Tibial nerve (tissue), 4 donors: ENCODE measurements around the gene ANKRD28. TPM values are rescaled to one million over a fixed set of nuclear protein-coding genes. Genes with fewer than 3 reads are reported as not detected.
"Not testable (repeated sequence)": the region's sequence is repeated elsewhere in the genome, so short reads cannot be mapped to it uniquely, and the experiment has no call there.

ENCODE experiments used
- DNase-seq, 2 donors: peaks; one replicate each; pipeline ENCODE4 v3.0.0-alpha.2; 2019; ENCODE audit warnings: low spot score in 2 of 2
- H3K27ac ChIP-seq, 4 donors: fragments of 200-600 bp; sonication (generic) in 3 of 4; one replicate each; pipeline ENCODE4 v1.5.1; 2017 to 2019; ENCODE audit warnings: mild to moderate bottlenecking in 1 of 4
- H3K27me3 ChIP-seq, 2 donors: fragments of 200-600 bp; sonication (generic) in 1 of 2; one replicate each; pipeline versions ENCODE4 v1.5.1 to v1.6.0; 2017 to 2019
- H3K36me3 ChIP-seq, 3 donors: fragments of 200-600 bp; sonication (generic); one replicate each; pipeline ENCODE4 v1.5.1; 2018 to 2019
- H3K4me1 ChIP-seq, 4 donors: fragments of 200-600 bp; sonication (generic) in 3 of 4; one replicate each; pipeline ENCODE4 v1.5.1; 2017 to 2019
- H3K4me3 ChIP-seq, 4 donors: fragments of 200-600 bp; sonication (generic) in 3 of 4; one replicate each; pipeline ENCODE4 v1.5.1; 2017 to 2019; ENCODE audit warnings: mild to moderate bottlenecking in 1 of 4, moderate library complexity in 1 of 4
- H3K9me3 ChIP-seq, 4 donors: fragments of 200-600 bp; sonication (generic) in 3 of 4; one replicate each; pipeline ENCODE4 v1.5.1; 2017 to 2019
- EP300 ChIP-seq, 2 donors: sonication (generic); formaldehyde crosslinking; IDR thresholded peaks; one replicate each; pipeline ENCODE4 v1.6.1; 2017; ENCODE audit warnings: antibody characterized with exemption in 2 of 2, mild to moderate bottlenecking in 1 of 2
- POLR2A ChIP-seq, 2 donors: fragments of 450-650 bp; IDR thresholded peaks; one replicate each; pipeline ENCODE4 v1.6.1; 2017; ENCODE audit warnings: antibody characterized with exemption in 2 of 2, mild to moderate bottlenecking in 2 of 2, moderate library complexity in 2 of 2
- WGBS, 2 donors: methylation state at CpG; one replicate each; pipeline ENCODE4 v1.1.5; 2018; 5-methylcytosine and 5-hydroxymethylcytosine counted together
- total RNA-seq, 4 donors: library from RNA; depleted of rRNA; stranded (reverse); fragments of >200 nt; gene quantifications; one replicate each; pipeline ENCODE4 v1.1.0, GENCODE V29; 2016
- TF ChIP-seq, protein P1 (sequence below), 5 experiments: fragments of 200-600 bp in 3 of 5; fragments of 450-650 bp in 2 of 5; sonication (generic) in 3 of 5; IDR thresholded peaks; one replicate each; pipeline ENCODE4 v1.5.1; 2016 to 2019; ENCODE audit warnings: antibody characterized with exemption in 5 of 5, mild to moderate bottlenecking in 3 of 5, moderate library complexity in 2 of 5

Gene ANKRD28
- total RNA-seq, 4 donors from 2014 or later: 78.3 to 93.6 (median 81.0) TPM

DNA sequence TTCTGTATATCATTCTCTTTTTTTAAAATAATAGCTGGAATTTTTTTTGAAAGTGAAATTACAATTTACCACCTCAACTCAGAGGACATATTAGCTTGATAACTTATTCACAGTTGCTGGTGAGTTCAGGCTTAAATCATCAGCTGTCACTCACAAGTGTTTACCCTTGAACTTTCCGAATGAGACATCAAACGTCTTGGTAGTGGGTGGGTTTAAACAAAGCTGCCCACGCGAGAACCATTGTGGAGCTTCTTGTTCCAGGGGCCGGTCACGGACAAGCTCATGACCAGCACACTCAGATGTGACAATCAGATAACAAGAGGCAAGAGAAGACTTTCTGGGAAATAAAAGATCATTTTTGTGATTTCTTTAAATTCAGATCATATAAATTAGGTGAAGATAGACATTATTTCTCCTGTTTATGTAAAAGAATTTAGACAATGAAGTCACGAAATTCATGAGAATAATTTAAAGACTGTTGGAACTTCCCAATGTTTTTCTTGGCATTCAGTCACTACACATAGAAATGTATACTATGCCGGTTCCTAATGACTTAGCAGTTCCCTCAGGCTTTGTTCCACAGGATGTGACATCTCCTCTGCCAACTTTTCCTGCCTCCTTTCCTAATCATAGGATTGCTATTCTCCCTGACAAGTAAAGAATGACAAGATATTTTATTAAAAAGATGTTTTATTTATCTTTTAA lies 167.0 kb downstream of the ANKRD28 start:
- peak overlapping the region in 3 of 4 donors; percentile 1 to 31 (median 12) for H3K4me3 ChIP-seq
- no peaks in the 10 kb centered on the region for H3K36me3 ChIP-seq
- peaks cover 0 to 52% (median 27%) of the 10 kb centered on the region in 4 donors for H3K4me1 ChIP-seq
- WGBS, 2 donors: 15% methylated on average over 8 of the region's 8 CpGs
- no peaks in the 10 kb centered on the region for H3K27me3 ChIP-seq
- H3K9me3 ChIP-seq: no peaks in the 10 kb centered on the region
- TF ChIP-seq, protein P1, sequence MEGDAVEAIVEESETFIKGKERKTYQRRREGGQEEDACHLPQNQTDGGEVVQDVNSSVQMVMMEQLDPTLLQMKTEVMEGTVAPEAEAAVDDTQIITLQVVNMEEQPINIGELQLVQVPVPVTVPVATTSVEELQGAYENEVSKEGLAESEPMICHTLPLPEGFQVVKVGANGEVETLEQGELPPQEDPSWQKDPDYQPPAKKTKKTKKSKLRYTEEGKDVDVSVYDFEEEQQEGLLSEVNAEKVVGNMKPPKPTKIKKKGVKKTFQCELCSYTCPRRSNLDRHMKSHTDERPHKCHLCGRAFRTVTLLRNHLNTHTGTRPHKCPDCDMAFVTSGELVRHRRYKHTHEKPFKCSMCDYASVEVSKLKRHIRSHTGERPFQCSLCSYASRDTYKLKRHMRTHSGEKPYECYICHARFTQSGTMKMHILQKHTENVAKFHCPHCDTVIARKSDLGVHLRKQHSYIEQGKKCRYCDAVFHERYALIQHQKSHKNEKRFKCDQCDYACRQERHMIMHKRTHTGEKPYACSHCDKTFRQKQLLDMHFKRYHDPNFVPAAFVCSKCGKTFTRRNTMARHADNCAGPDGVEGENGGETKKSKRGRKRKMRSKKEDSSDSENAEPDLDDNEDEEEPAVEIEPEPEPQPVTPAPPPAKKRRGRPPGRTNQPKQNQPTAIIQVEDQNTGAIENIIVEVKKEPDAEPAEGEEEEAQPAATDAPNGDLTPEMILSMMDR (IDR thresholded peaks at IDR 0.05): no peak
- TF ChIP-seq POLR2A (IDR thresholded peaks at IDR 0.05) (no peak), EP300 (IDR thresholded peaks at IDR 0.05) (peak in 1 of 2 donors; percentile 32)
- DNase-seq: no peak
- peak overlapping the region in 3 of 4 donors; percentile 34 to 84 (median 83) for H3K27ac ChIP-seq

DNA sequence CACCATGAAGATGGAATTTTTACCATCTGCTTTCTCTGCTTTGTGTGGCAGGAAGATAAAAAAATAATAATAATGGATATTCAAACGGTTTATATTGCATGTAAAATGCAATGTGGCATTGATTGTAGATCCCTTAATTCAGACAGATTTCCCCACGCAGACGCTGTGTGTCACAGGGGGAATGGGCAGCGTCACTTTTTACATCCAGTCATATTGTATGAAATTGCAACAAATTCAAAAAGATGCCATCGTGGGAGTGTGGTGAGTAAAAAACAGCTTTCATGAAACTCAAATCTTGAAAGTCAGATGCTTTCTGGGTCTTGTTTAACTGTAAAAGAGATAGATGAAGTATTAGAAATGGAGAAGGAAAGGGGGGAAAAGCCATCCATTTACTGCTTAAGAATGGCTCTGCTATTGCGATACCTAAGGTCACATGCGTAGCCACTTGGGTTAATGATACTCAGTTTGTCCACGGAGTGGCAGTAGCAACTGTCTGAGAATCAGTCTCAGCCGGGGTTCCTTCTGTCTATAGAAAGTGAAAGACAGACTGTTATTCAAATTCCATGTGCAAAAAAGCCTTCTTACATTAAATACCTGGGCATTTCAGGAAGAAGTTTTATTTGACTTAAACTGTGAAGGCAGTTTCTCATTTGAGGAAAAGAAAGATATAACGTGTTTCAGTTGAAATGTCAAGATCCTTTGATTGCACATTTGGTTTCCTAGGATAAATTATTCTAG lies 167.8 kb downstream of the ANKRD28 start:
- TF ChIP-seq EP300 (IDR thresholded peaks at IDR 0.05) (peak in 1 of 2 donors; percentile 68), POLR2A (IDR thresholded peaks at IDR 0.05) (no peak)
- TF ChIP-seq, protein P1 (IDR thresholded peaks at IDR 0.05): peak; percentile 72 to 90 (median 75)
- H3K4me3 ChIP-seq: peak overlapping the region in 3 of 4 donors; percentile 1 to 31 (median 10)
- DNase-seq: peak in 1 of 2 donors; percentile 79

DNA sequence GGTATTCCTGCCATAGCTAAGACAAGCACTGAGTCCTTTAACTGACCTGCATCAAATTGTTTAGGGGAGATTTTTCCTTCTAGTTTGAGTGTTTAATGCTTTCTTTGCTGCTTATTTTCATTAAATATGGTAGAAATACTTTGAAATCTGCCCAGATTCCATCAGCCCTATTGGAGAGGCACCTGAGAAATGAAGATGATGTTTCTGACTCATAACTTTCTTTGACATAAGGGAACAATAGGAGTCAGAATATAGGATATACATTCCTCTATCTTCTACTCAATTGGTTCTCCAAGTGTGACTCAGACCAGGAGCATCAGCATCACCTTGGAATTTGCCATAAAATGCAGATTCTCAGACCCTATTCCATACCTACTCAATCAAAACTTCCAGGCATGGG lies 168.8 kb downstream of the ANKRD28 start:
- TF ChIP-seq, protein P1 (IDR thresholded peaks at IDR 0.05): no peak
- TF ChIP-seq POLR2A (IDR thresholded peaks at IDR 0.05): no peak
- no peak for TF ChIP-seq EP300 (IDR thresholded peaks at IDR 0.05)
- H3K27me3 ChIP-seq: no peaks in the 10 kb centered on the region

More for the DNA sequence above, 167.8 kb downstream of the ANKRD28 start:
- H3K4me1 ChIP-seq: peaks cover 0 to 44% (median 20%) of the 10 kb centered on the region in 4 donors
- no peaks in the 10 kb centered on the region for H3K27me3 ChIP-seq
- whole genome bisulfite sequencing, 2 donors: 41 to 42% methylated on average over 10 of the region's 10 CpGs
- H3K36me3 ChIP-seq: no peaks in the 10 kb centered on the region
- H3K27ac ChIP-seq: peak overlapping the region in 2 of 4 donors; percentile 83 to 84
- H3K9me3 ChIP-seq: no peaks in the 10 kb centered on the region

DNA sequence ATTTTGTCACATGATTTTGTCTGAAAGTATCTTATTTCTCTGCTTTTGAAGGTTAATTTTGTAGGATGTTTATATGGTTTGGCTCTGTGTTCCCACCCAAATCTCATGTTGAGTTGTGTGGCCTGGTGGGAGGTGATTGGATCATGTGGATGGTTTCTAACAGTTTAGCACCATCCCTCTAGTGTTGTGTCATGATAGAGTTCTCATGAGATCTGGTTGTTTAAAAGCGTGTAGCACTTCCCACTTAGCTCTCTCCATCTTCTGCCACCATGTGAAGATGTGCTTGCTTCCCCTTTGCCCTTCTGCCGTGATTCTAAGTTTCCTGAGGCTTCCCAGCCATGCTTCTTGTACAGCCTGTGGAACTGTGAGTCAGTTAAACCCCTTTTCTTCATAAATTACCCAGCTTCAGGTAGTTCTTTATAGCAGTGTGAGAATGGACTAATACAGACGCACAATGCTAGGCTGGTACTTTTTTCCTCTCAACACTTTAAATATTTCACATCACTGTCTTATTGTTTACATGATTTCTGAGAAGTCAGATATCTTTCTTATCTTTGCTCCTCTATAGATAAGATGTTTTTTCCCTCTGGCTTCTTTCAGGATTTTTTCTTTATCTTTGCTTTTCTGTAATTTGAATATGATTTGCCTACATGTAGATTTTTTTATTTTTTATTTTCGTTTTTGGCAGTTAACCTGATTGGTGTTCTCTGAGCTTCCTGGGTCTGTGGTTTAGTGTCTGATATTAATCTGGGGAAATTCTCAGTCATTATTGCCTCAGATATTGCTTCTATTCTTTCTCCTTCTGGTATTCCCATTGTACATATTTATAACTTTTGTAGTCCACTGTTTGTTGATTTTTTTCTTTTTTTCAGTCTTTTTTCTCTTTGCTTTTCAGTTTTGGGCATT lies 174.0 kb downstream of the ANKRD28 start:
- TF ChIP-seq, protein P1 (IDR thresholded peaks at IDR 0.05): no peak
- TF ChIP-seq EP300 (IDR thresholded peaks at IDR 0.05) (no peak), POLR2A (IDR thresholded peaks at IDR 0.05) (no peak)
- Histone ChIP-seq H3K4me3 (no peak overlapping the region), H3K27ac (no peak overlapping the region), H3K36me3 (peaks cover 0 to 27% (median 0%) of the 10 kb centered on the region in 3 donors), H3K9me3 (peaks cover 0 to 18% (median 0%) of the 10 kb centered on the region in 4 donors), H3K27me3 (no peaks in the 10 kb centered on the region), H3K4me1 (no peaks in the 10 kb centered on the region)
- WGBS, 2 donors: 82 to 88% methylated on average over 4 of the region's 4 CpGs
- no peak for DNase-seq

More for the DNA sequence above, 168.8 kb downstream of the ANKRD28 start:
- Histone ChIP-seq H3K27ac (no peak overlapping the region), H3K4me1 (peaks cover 0 to 33% (median 12%) of the 10 kb centered on the region in 4 donors), H3K4me3 (no peak overlapping the region), H3K9me3 (no peaks in the 10 kb centered on the region), H3K36me3 (no peaks in the 10 kb centered on the region)
- no peak for DNase-seq

DNA sequence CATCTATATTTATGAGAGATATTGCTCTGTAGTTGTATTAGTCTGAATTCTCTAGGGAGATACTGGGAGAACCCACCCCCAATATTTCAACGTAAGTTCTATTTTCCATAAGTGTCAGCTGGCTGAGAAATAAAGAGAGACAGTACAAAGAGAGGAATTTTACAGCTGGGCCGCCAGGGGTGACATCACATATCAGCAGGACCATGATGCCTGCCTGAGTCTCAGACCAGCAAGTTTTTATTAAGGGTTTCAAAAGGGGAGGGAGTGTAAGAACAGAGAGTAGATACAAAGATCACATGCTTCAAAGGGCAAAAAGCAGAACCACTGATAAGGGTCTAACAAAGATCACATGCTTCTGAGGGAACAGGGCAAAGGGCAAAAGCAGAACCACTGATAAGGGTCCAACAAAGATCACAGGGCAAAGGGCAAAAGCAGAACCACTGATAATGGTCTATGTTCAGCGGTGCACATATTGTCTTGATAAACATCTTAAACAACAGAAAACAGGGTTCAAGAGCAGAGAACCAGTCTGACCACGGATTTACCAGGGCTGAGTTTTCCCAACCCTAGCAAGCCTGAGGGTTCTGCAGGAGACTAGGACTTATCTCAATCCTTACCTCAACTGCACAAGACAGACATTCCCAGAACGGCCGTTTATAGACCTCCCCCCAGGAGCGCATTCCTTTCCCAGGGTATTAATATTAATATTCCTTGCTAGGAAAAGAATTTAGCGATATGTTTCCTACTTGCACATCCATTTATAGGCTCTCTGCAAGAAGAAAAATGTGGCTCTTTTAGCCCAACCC lies 177.9 kb downstream of the ANKRD28 start:
- Histone ChIP-seq H3K9me3 (peaks cover 0 to 18% (median 0%) of the 10 kb centered on the region in 4 donors), H3K36me3 (peaks cover 0 to 27% (median 0%) of the 10 kb centered on the region in 3 donors)
- WGBS, 2 donors: 93 to 96% methylated on average over 8 of the region's 8 CpGs
- not testable (repeated sequence) for H3K4me3 ChIP-seq, H3K4me1 ChIP-seq, H3K27ac ChIP-seq, DNase-seq, H3K27me3 ChIP-seq
